Thyroid gland (tissue), 4 donors: Measurements from ENCODE around the gene VAT1L. TPM values are rescaled to one million over a fixed set of nuclear protein-coding genes. Genes with fewer than 3 reads are reported as not detected.

ENCODE experiments used
- DNase-seq, 2 donors: peaks; one replicate each; pipeline ENCODE4 v3.0.0-alpha.2; 2019
- H3K27ac ChIP-seq, 3 donors: fragments of 200-600 bp; sonication (generic); 1 replicate in 2 of 3; 2 replicates in 1 of 3; pipeline ENCODE4 v1.5.1; 2016 to 2019; ENCODE audit warnings: mild to moderate bottlenecking in 1 of 3, moderate library complexity in 1 of 3
- H3K27me3 ChIP-seq: fragments of 200-600 bp; sonication (generic); one replicate; pipeline ENCODE4 v1.5.1; 2019
- H3K36me3 ChIP-seq, 2 donors: fragments of 200-600 bp; sonication (generic); one replicate each; pipeline ENCODE4 v1.5.1; 2016 to 2019
- H3K4me1 ChIP-seq, 2 donors: fragments of 200-600 bp; sonication (generic); one replicate each; pipeline ENCODE4 v1.5.1; 2017 to 2019
- H3K4me3 ChIP-seq, 3 donors: fragments of 200-600 bp; sonication (generic); replicated peaks in 1 of 3; 1 replicate in 2 of 3; 2 replicates in 1 of 3; pipeline ENCODE4 v1.5.1; 2016; ENCODE audit warnings: mild to moderate bottlenecking in 1 of 3
- H3K9me3 ChIP-seq: fragments of 200-600 bp; sonication (generic); one replicate; pipeline ENCODE4 v1.5.1; 2017
- POLR2A ChIP-seq, 2 donors: fragments of 450-650 bp; IDR thresholded peaks; one replicate each; pipeline ENCODE4 v1.6.1; 2017; ENCODE audit warnings: antibody characterized with exemption in 2 of 2, mild to moderate bottlenecking in 2 of 2, moderate library complexity in 1 of 2
- WGBS, 2 donors: methylation state at CpG; one replicate each; pipeline ENCODE4 v1.1.5; 2017; 5-methylcytosine and 5-hydroxymethylcytosine counted together
- intact Hi-C: fragments of 100-400 bp; cut with DNase I; formaldehyde crosslinking; loops from one replicate; pipeline ENCODE4 v1.15.1; 2023
- total RNA-seq, 4 donors: library from RNA; depleted of rRNA; stranded (reverse); fragments of >200 nt; gene quantifications; one replicate each; pipeline ENCODE4 v1.2.3, GENCODE V29; 2016
- TF ChIP-seq, protein P1 (sequence below), 6 experiments: fragments of 200-600 bp in 3 of 6; fragments of 450-650 bp in 3 of 6; sonication (generic) in 3 of 6; IDR thresholded peaks; one replicate each; pipeline ENCODE4 v1.5.1; 2016 to 2019; ENCODE audit warnings: antibody characterized with exemption in 6 of 6, mild to moderate bottlenecking in 2 of 6, inconsistent platforms in 1 of 6, moderate library complexity in 1 of 6

VAT1L gene
- total RNA-seq, 4 donors from 2014 or later, result 1.9 to 29.7 (median 9.2) TPM

DNA sequence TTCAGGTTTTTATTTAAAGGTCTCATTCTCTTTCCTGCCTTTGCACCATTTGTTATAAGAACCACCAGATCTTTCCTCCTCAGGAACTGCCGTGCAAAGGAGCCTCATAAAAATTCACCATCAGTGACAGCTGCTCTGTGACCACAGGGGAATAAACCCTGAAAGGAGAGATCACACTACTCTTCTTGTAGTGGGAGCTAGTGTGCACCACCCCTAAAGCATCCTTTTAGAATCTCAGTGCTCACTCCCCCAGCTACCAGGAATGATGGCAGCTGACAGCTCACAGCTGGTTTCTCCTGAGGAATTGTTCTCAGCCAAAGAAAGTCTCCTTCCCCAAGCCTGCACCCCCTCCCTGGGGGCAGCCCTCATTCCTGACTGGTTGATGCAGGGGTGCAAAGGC lies 18.7 kb downstream of the VAT1L start:
- Histone ChIP-seq H3K36me3 (no peaks in the 10 kb centered on the region), H3K27ac (no peak overlapping the region), H3K9me3 (no peaks in the 10 kb centered on the region), H3K4me3 (no peak overlapping the region), H3K4me1 (peaks cover 0 to 3% of the 10 kb centered on the region in 2 donors), H3K27me3 (no peaks in the 10 kb centered on the region)
- no peak for DNase-seq
- TF ChIP-seq, protein P1, sequence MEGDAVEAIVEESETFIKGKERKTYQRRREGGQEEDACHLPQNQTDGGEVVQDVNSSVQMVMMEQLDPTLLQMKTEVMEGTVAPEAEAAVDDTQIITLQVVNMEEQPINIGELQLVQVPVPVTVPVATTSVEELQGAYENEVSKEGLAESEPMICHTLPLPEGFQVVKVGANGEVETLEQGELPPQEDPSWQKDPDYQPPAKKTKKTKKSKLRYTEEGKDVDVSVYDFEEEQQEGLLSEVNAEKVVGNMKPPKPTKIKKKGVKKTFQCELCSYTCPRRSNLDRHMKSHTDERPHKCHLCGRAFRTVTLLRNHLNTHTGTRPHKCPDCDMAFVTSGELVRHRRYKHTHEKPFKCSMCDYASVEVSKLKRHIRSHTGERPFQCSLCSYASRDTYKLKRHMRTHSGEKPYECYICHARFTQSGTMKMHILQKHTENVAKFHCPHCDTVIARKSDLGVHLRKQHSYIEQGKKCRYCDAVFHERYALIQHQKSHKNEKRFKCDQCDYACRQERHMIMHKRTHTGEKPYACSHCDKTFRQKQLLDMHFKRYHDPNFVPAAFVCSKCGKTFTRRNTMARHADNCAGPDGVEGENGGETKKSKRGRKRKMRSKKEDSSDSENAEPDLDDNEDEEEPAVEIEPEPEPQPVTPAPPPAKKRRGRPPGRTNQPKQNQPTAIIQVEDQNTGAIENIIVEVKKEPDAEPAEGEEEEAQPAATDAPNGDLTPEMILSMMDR (IDR thresholded peaks at IDR 0.05), result no peak
- TF ChIP-seq POLR2A (IDR thresholded peaks at IDR 0.05), result no peak
- WGBS, 2 donors, result 93 to 97% methylated on average over 1 of the region's 1 CpG
- intact Hi-C loops, result no loop called here

DNA sequence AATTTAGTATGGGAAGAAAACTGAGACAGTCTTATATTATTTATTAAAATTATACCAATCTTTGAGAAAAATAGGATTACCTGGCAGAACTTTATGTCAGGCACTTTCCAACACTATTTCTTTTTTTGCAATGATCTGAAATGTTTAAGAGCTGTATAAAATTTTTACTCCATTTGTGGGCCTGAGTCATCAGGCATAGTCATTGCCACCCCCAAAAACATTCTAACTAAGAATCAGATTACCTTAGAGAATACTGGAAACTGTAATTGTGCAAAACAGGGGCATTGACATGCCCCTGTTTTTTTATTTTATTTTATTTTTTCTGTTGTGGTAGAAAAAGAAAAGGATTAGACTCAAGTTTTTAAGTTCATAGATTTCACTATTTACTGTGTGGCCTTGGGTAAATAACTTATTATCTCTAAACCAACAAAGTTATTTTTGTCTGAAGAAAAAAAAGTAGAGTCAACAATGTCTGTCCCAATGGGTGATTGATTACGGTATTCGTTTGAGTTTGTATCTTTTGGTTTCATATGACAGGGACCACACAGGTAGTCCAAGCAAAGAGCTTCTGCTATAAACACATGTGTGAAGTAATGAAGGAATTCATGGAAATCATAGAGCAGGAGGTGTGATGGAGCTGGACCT lies 24.6 kb downstream of the VAT1L start:
- DNase-seq, result no peak
- H3K4me1 ChIP-seq, result no peaks in the 10 kb centered on the region
- intact Hi-C loops, result no loop called here
- H3K27ac ChIP-seq, result no peak overlapping the region
- H3K4me3 ChIP-seq, result no peak overlapping the region
- no peaks in the 10 kb centered on the region for H3K9me3 ChIP-seq
- no peaks in the 10 kb centered on the region for H3K27me3 ChIP-seq
- TF ChIP-seq POLR2A (IDR thresholded peaks at IDR 0.05), result no peak
- TF ChIP-seq, protein P1 (IDR thresholded peaks at IDR 0.05), result no peak
- WGBS, 2 donors, result 83 to 85% methylated on average over 2 of the region's 2 CpGs
- no peaks in the 10 kb centered on the region for H3K36me3 ChIP-seq

DNA sequence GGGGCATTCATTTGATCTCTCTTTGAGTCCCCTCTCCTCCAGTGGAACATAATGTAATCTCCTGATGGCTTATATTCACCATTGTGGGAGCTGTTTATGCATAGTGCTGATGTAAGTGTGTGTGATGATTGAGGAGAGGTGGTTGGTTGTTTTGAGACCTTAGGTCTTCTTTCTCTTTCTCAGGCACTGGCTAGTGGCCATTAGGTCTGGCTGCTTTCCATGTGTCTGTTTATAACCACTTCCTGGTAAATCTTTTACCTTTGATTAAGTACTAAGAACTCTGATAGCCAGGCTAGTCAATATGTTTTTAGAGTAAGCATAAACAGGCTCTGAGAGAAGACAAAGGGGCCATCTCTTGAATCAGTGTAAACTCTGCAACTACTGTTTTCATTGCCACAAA lies 27.9 kb downstream of the VAT1L start:
- Histone ChIP-seq H3K4me3 (no peak overlapping the region), H3K4me1 (no peaks in the 10 kb centered on the region), H3K27me3 (no peaks in the 10 kb centered on the region), H3K27ac (no peak overlapping the region), H3K36me3 (no peaks in the 10 kb centered on the region), H3K9me3 (no peaks in the 10 kb centered on the region)
- TF ChIP-seq, protein P1 (IDR thresholded peaks at IDR 0.05), result no peak
- TF ChIP-seq POLR2A (IDR thresholded peaks at IDR 0.05), result no peak
- DNase-seq, result peak; percentile 20 to 43
- intact Hi-C loops, result no loop called here

DNA sequence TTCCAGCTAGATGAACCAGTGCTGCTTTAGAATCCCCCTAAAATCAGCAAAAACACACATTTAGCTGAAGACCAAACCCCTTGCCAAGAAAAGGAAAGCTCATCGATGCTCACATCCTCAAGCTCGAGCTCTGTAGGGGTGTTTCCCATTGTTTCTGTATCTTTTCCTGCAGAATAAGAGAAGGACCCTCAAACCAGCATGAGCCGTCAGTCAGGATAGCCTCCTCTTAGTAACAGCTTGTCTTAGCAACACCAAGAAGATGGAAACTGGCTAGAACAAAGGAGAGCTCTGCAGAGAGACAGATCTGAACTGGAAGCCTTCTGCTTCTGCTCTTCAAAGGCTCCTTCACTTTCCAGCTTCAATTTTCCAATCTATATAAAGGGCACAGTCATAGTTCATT lies 32.0 kb downstream of the VAT1L start:
- no peaks in the 10 kb centered on the region for H3K36me3 ChIP-seq
- H3K9me3 ChIP-seq, result no peaks in the 10 kb centered on the region
- TF ChIP-seq POLR2A (IDR thresholded peaks at IDR 0.05), result no peak
- TF ChIP-seq, protein P1 (IDR thresholded peaks at IDR 0.05), result no peak
- H3K4me1 ChIP-seq, result no peaks in the 10 kb centered on the region
- H3K27ac ChIP-seq, result no peak overlapping the region
- H3K27me3 ChIP-seq, result no peaks in the 10 kb centered on the region
- 59 to 77% methylated on average over 3 of the region's 3 CpGs for WGBS, 2 donors
- intact Hi-C loops, result no loop called here
- H3K4me3 ChIP-seq, result no peak overlapping the region
- DNase-seq, result no peak

DNA sequence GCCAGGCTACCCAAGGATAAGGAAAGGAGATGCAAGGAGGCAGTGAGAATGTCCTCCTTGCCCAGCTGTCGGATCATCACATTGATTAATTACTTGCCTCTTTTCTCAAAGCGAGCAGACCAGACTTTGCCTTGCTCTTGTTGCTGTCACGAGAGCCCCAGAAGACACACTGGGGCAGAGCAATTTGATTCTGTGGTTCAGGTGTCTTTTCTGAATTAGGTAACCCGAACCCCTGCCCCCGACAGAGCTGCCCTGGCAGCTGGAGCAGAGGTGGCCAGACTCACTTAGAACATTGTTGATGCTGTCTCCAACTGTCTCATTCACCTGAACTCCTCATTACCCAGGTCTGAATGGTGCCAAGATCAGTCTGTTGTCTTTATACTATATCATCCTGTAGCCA lies 34.3 kb downstream of the VAT1L start:
- DNase-seq, result no peak
- H3K4me1 ChIP-seq, result no peaks in the 10 kb centered on the region
- no peaks in the 10 kb centered on the region for H3K9me3 ChIP-seq
- TF ChIP-seq, protein P1 (IDR thresholded peaks at IDR 0.05), result no peak
- TF ChIP-seq POLR2A (IDR thresholded peaks at IDR 0.05), result no peak
- H3K36me3 ChIP-seq, result no peaks in the 10 kb centered on the region
- no peaks in the 10 kb centered on the region for H3K27me3 ChIP-seq
- no peak overlapping the region for H3K4me3 ChIP-seq
- H3K27ac ChIP-seq, result no peak overlapping the region
- 64 to 79% methylated on average over 5 of the region's 5 CpGs for WGBS, 2 donors
- intact Hi-C loops, result no loop called here
